Measurements from ENCODE around the gene SERPINB13.

Gene SERPINB13

DNA sequence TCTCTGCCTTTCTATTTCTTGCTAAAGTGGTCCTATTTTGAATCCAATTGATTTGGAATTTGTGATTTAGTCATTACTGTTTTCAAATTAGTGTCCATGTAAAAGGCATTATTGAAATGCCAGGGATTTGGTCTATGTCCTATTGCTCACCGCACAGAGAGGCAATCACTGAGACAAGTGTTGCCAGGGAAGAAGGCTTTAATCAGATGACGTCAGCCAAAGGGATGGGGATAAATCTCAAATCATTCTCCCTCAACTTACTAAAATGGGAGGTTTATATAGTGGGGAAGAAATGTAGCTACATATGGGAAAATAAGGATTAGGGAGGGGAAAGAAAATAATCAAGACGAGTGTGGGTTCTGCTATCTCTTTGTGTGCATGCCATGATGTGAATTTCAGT is 35.4 kb upstream of the SERPINB13 start:
- H3K4me2 ChIP-seq (ENCODE audit: low read depth, low read length, poor library complexity, severe bottlenecking): no peak overlapping the region

DNA sequence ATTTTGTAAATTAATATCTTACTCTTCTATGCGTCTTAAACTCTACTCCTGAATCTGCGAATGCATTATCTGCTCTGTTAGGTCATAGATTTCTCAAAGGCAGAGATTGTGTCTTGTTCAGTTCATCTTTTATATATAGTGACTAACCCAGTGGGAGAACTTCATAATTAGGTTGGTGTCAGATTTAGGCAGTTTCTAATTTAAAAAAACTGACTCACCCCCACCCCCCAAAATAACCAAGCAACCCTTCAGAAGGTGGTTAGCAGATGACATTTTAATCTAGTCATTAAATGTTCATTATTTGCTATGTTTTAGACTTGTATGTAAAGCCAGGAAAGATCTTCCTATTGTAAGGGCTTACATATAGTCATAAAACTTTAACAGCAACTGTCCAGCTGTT is 34.6 kb upstream of the SERPINB13 start:
- Histone ChIP-seq H3K4me3 (ENCODE audit: low read length, poor library complexity, severe bottlenecking) (no peak overlapping the region), H4K20me1 (ENCODE audit: insufficient read depth, low read length, poor library complexity, severe bottlenecking) (no peaks in the 10 kb centered on the region), H3K9me3 (ENCODE audit: insufficient read depth, low read depth, low read length) (no peaks in the 10 kb centered on the region), H3K27me3 (ENCODE audit: insufficient read depth, low read length, poor library complexity, severe bottlenecking) (peaks cover 8% of the 10 kb centered on the region), H2AFZ (ENCODE audit: low read length) (no peak overlapping the region), H3K9ac (ENCODE audit: low read depth, low read length, poor library complexity, severe bottlenecking) (no peak overlapping the region), H3K79me2 (ENCODE audit: insufficient read depth, low read length) (no peaks in the 10 kb centered on the region), H3K4me2 (ENCODE audit: low read depth, low read length, poor library complexity, severe bottlenecking) (no peak overlapping the region), H3K36me3 (ENCODE audit: insufficient read depth, low read length) (no peaks in the 10 kb centered on the region), H3K4me1 (ENCODE audit: insufficient read depth, low read length, poor library complexity, severe bottlenecking) (no peaks in the 10 kb centered on the region), H3F3A (ENCODE audit: low read depth) (no peaks in the 10 kb centered on the region), H3K9me2 (replicated peaks; ENCODE audit: low read depth, low read length) (no peaks in the 10 kb centered on the region)
- TF ChIP-seq, protein P1, sequence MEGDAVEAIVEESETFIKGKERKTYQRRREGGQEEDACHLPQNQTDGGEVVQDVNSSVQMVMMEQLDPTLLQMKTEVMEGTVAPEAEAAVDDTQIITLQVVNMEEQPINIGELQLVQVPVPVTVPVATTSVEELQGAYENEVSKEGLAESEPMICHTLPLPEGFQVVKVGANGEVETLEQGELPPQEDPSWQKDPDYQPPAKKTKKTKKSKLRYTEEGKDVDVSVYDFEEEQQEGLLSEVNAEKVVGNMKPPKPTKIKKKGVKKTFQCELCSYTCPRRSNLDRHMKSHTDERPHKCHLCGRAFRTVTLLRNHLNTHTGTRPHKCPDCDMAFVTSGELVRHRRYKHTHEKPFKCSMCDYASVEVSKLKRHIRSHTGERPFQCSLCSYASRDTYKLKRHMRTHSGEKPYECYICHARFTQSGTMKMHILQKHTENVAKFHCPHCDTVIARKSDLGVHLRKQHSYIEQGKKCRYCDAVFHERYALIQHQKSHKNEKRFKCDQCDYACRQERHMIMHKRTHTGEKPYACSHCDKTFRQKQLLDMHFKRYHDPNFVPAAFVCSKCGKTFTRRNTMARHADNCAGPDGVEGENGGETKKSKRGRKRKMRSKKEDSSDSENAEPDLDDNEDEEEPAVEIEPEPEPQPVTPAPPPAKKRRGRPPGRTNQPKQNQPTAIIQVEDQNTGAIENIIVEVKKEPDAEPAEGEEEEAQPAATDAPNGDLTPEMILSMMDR (conservative IDR thresholded peaks at IDR 0.05; ENCODE audit: low read length): no peak
- TF ChIP-seq EZH2phosphoT487 (IDR thresholded peaks at IDR 0.05; ENCODE audit: borderline replicate concordance): no peak

More for the DNA sequence above, 35.4 kb upstream of the SERPINB13 start:
- Histone ChIP-seq H3K9me2 (replicated peaks; ENCODE audit: low read depth, low read length) (no peaks in the 10 kb centered on the region), H3F3A (ENCODE audit: low read depth) (no peaks in the 10 kb centered on the region), H3K36me3 (ENCODE audit: insufficient read depth, low read length) (no peaks in the 10 kb centered on the region), H3K9me3 (ENCODE audit: insufficient read depth, low read depth, low read length) (no peaks in the 10 kb centered on the region), H3K9ac (ENCODE audit: low read depth, low read length, poor library complexity, severe bottlenecking) (no peak overlapping the region), H3K27me3 (ENCODE audit: insufficient read depth, low read length, poor library complexity, severe bottlenecking) (peaks cover 8% of the 10 kb centered on the region), H2AFZ (ENCODE audit: low read length) (no peak overlapping the region), H3K4me1 (ENCODE audit: insufficient read depth, low read length, poor library complexity, severe bottlenecking) (no peaks in the 10 kb centered on the region), H4K20me1 (ENCODE audit: insufficient read depth, low read length, poor library complexity, severe bottlenecking) (no peaks in the 10 kb centered on the region), H3K79me2 (ENCODE audit: insufficient read depth, low read length) (no peaks in the 10 kb centered on the region), H3K4me3 (ENCODE audit: low read length, poor library complexity, severe bottlenecking) (no peak overlapping the region)
- no peak for TF ChIP-seq EZH2phosphoT487 (IDR thresholded peaks at IDR 0.05; ENCODE audit: borderline replicate concordance)
- TF ChIP-seq, protein P1 (conservative IDR thresholded peaks at IDR 0.05; ENCODE audit: low read length): no peak

DNA sequence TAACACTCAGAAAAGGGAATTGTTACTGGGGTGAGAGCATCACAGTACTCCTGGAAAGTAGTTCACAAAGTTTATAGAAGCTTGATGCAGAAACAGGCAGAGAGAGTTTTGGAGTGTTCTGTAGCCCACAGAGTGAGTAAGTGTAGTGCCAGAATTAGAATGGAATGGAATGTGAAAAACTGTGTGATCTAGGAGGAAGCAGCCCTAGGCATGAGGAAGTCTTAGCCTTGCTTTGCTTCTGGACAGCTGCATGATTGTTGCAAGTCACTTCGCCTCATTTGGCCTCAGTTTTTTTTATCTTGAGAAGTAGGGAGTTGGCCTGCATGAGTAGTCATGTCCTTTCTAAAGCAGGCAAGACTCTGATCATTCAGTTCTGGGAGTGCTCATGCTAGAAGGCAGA is 34.1 kb upstream of the SERPINB13 start:
- Histone ChIP-seq H3K79me2 (ENCODE audit: insufficient read depth, low read length) (no peaks in the 10 kb centered on the region), H3K9me3 (ENCODE audit: insufficient read depth, low read depth, low read length) (no peaks in the 10 kb centered on the region), H3K4me1 (ENCODE audit: insufficient read depth, low read length, poor library complexity, severe bottlenecking) (no peaks in the 10 kb centered on the region), H3F3A (ENCODE audit: low read depth) (no peaks in the 10 kb centered on the region), H3K36me3 (ENCODE audit: insufficient read depth, low read length) (no peaks in the 10 kb centered on the region), H4K20me1 (ENCODE audit: insufficient read depth, low read length, poor library complexity, severe bottlenecking) (no peaks in the 10 kb centered on the region), H3K4me2 (ENCODE audit: low read depth, low read length, poor library complexity, severe bottlenecking) (no peak overlapping the region), H2AFZ (ENCODE audit: low read length) (no peak overlapping the region), H3K9me2 (replicated peaks; ENCODE audit: low read depth, low read length) (no peaks in the 10 kb centered on the region), H3K4me3 (ENCODE audit: low read length, poor library complexity, severe bottlenecking) (no peak overlapping the region), H3K27me3 (ENCODE audit: insufficient read depth, low read length, poor library complexity, severe bottlenecking) (peaks cover 8% of the 10 kb centered on the region), H3K9ac (ENCODE audit: low read depth, low read length, poor library complexity, severe bottlenecking) (no peak overlapping the region)
- TF ChIP-seq, protein P1 (conservative IDR thresholded peaks at IDR 0.05; ENCODE audit: low read length): no peak
- no peak for TF ChIP-seq EZH2phosphoT487 (IDR thresholded peaks at IDR 0.05; ENCODE audit: borderline replicate concordance)

Measured in Loucy (cell line).